CD8-positive, alpha-beta memory T cell (primary cell): Measurements from ENCODE around the gene MAEA. TPM values are rescaled to one million over a fixed set of nuclear protein-coding genes. Genes with fewer than 3 reads are reported as not detected.

Source experiments
- CTCF ChIA-PET: fragments of 350-600 bp; sonication (Branson Sonifier 250); formaldehyde crosslinking; loops from one replicate; lab custom pipeline; 2021; ENCODE audit warnings: antibody characterized with exemption; lab: Charles Lee
- POLR2A ChIA-PET: fragments of 350-600 bp; sonication (Branson Sonifier 250); formaldehyde crosslinking; loops from one replicate; lab custom pipeline; 2021; ENCODE audit warnings: antibody characterized with exemption; lab: Charles Lee
- DNase-seq, 5 donors: peaks; one replicate each; pipeline versions ENCODE4 v3.0.0 to v3.0.0-alpha.2; 2020 to 2022; ENCODE audit warnings: mixed read lengths in 1 of 5
- H3K27ac ChIP-seq: one replicate; pipeline ENCODE4 v1.7.0; 2013; ENCODE audit warnings: low read depth, mild to moderate bottlenecking, low read length, moderate library complexity
- H3K27me3 ChIP-seq: 2 replicates; pipeline ENCODE4 v1.7.0; 2013; ENCODE audit warnings: low read length, mild to moderate bottlenecking; ENCODE audit not compliant: insufficient read depth, poor library complexity, severe bottlenecking
- H3K36me3 ChIP-seq: 2 replicates; pipeline ENCODE4 v1.7.0; 2013; ENCODE audit warnings: mild to moderate bottlenecking, low read length, moderate library complexity; ENCODE audit not compliant: insufficient read depth
- H3K4me1 ChIP-seq: 2 replicates; pipeline ENCODE4 v1.7.0; 2013; ENCODE audit warnings: mild to moderate bottlenecking, low read length, moderate library complexity; ENCODE audit not compliant: insufficient read depth
- H3K4me3 ChIP-seq: 2 replicates; pipeline ENCODE4 v1.7.0; 2013; ENCODE audit warnings: mild to moderate bottlenecking, low read length
- H3K9me3 ChIP-seq: 2 replicates; pipeline ENCODE4 v1.7.0; 2013; ENCODE audit warnings: mild to moderate bottlenecking, low read length
- H3K27ac Mint-ChIP-seq, 8 donors: one replicate each; pipeline ENCODE4 v1.8.0; 2020 to 2021; ENCODE audit warnings: mixed read lengths in 8 of 8, mild to moderate bottlenecking in 6 of 8, inconsistent platforms in 3 of 8, moderate library complexity in 3 of 8
- H3K27me3 Mint-ChIP-seq, 2 donors: one replicate each; pipeline ENCODE4 v1.8.0; 2020 to 2021; ENCODE audit warnings: mixed read lengths in 2 of 2, mild to moderate bottlenecking in 1 of 2, moderate library complexity in 1 of 2
- H3K36me3 Mint-ChIP-seq, 3 donors: one replicate each; pipeline ENCODE4 v1.8.0; 2020 to 2021; ENCODE audit warnings: mixed read lengths in 3 of 3, inconsistent platforms in 1 of 3, mild to moderate bottlenecking in 1 of 3
- H3K4me1 Mint-ChIP-seq, 3 donors: one replicate each; pipeline ENCODE4 v1.8.0; 2020 to 2021; ENCODE audit warnings: mixed read lengths in 3 of 3, inconsistent platforms in 1 of 3, mild to moderate bottlenecking in 1 of 3
- H3K4me3 Mint-ChIP-seq, 7 donors: one replicate each; pipeline ENCODE4 v1.8.0; 2020 to 2021; ENCODE audit warnings: mixed read lengths in 7 of 7, mild to moderate bottlenecking in 6 of 7, moderate library complexity in 4 of 7, inconsistent platforms in 2 of 7
- H3K9me3 Mint-ChIP-seq, 5 donors: one replicate each; pipeline ENCODE4 v1.8.0; 2020 to 2022; ENCODE audit warnings: mixed read lengths in 5 of 5, mild to moderate bottlenecking in 3 of 5, moderate library complexity in 2 of 5, inconsistent platforms in 1 of 5
- polyA plus RNA-seq: library from polyadenylated mRNA; unstranded; fragments of 300-500 nt; fragmentation: Illumina TruSeq; gene quantifications from one replicate; pipeline ENCODE4 v1.2.3, GENCODE V29; 2021
- total RNA-seq, 2 experiments: library from RNA; stranded (reverse); gene quantifications; one replicate each; pipeline ENCODE4 v1.2.3, GENCODE V29; 2021

MAEA gene
- total and polyA plus RNA-seq, 3 experiments from 2014 or later: 59.4 to 75.3 (median 63.8) TPM

DNA sequence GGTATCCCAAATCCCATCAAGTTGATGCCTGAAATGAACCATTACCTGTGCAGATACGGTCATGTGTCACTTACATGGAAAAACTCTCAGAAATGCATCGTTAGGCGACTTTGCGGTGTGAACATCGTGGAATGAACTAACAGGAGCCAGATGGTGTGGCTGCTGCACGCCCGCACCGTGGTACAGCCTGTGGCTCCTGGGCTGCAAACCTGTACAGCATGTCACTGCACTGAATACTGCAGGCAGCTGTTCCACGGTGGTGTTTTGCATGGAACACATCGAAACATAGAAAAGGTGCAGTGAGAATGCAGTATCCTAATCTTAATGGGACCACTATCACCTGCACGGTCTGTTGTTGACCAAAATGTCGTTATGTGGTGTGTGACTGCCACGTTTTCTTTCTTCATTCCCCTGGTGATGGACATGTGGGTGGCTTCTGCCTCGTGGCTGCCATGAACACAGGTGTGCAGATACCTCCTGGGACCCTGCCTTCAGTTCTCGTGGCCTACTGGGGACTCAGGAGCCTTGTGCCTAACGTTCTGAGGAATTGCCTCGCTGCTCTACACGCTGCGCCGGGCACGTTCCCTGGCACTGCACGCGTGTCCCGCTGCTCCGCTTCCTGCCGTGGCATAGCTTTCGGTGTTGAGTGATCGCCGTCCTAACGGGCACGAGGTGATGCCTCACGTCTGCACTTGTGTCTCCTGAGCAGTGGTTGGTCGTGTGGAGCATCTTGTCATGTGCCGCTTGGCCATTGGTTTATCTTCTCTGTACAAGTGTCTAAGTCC is 18.5 kb downstream of the MAEA start:
- Histone ChIP-seq H3K27ac (no peak overlapping the region), H3K4me1 (peaks cover 55% of the 10 kb centered on the region), H3K36me3 (peaks cover 7% of the 10 kb centered on the region), H3K4me3 (no peak overlapping the region), H3K9me3 (no peaks in the 10 kb centered on the region), H3K27me3 (no peaks in the 10 kb centered on the region)
- CTCF ChIA-PET: interaction anchor here (1.0 to 1.1 kb wide), 3 partner anchors 38 to 321 kb away, joined by 3 to 5 read pairs (median 3); partner anchors contain the start of gene UVSSA
- no peaks in the 10 kb centered on the region for H3K27me3 Mint-ChIP-seq
- H3K4me1 Mint-ChIP-seq: peaks cover 51 to 77% (median 63%) of the 10 kb centered on the region in 3 donors
- H3K4me3 Mint-ChIP-seq: peak overlapping the region in 3 of 7 donors; percentile 33 to 84 (median 82)
- H3K9me3 Mint-ChIP-seq: no peaks in the 10 kb centered on the region
- peak in 1 of 5 donors; percentile 39 for DNase-seq
- POLR2A ChIA-PET: interaction anchor here (3.0 kb wide), 1 partner anchor 18 kb away, joined by 11 read pairs; the partner anchor contains the start of gene MAEA
- H3K27ac Mint-ChIP-seq: peak overlapping the region in 6 of 8 donors; percentile 38 to 95 (median 89)
- H3K36me3 Mint-ChIP-seq: peaks cover 0 to 43% (median 3%) of the 10 kb centered on the region in 3 donors

DNA sequence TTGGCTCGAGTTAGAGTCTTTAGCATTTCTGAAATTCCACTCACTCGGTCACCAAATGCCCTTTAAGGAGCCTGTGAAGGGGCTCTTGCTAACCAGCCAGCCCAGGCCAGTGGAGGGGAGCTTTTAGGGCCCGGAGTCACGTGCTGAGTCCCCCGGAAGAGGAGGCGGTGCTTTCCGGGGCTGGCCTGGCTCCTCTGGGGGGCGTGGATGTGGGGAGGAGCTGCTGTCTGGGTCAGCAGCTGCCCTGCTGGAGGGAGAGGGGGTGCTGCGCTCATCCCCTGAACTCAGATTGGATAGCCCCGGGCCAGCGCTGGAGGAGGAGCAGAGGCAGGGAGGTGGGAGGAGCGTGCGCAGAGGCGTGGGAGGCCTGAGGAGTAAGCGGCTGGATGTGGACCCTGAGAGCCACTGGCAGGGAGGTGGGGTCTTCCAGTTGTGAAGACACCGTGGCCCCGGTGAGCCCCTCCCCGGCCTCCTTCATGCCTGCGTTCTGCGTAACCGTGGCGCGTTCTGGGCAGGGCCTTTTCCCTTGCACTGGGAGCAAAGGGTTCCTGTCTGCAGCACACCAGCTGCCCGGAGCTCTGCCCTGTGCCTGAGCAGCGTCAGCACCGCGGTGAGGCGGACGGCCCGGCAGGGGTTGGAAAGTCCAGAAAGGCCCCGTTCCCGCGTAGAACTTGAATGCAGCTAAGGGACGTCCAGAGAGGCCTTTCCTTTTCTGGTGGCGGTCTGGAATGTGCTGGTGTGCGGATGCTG is 19.7 kb downstream of the MAEA start:
- H3K4me3 Mint-ChIP-seq: peak overlapping the region; percentile 78 to 88 (median 80)
- no peaks in the 10 kb centered on the region for H3K9me3 Mint-ChIP-seq
- POLR2A ChIA-PET: interaction anchor here (1.1 to 3.0 kb wide), 2 partner anchors 20 to 37 kb away, joined by 3 to 11 read pairs; partner anchors contain the start of genes MAEA and UVSSA
- Histone ChIP-seq H3K27ac (no peak overlapping the region), H3K9me3 (no peaks in the 10 kb centered on the region), H3K4me1 (peaks cover 55% of the 10 kb centered on the region), H3K27me3 (no peaks in the 10 kb centered on the region), H3K4me3 (peak overlapping the region; percentile 11), H3K36me3 (peaks cover 16% of the 10 kb centered on the region)
- H3K36me3 Mint-ChIP-seq: peaks cover 3 to 48% (median 5%) of the 10 kb centered on the region in 3 donors
- H3K4me1 Mint-ChIP-seq: peaks cover 54 to 77% (median 63%) of the 10 kb centered on the region in 3 donors
- no peaks in the 10 kb centered on the region for H3K27me3 Mint-ChIP-seq
- CTCF ChIA-PET: interaction anchor here (1.0 to 3.1 kb wide), 6 partner anchors 9 to 43 kb away, joined by 3 to 7 read pairs (median 4); partner anchors contain the start of genes MAEA and UVSSA
- peak overlapping the region; percentile 56 to 95 (median 89) for H3K27ac Mint-ChIP-seq
- DNase-seq: peak; percentile 45 to 76 (median 58)

DNA sequence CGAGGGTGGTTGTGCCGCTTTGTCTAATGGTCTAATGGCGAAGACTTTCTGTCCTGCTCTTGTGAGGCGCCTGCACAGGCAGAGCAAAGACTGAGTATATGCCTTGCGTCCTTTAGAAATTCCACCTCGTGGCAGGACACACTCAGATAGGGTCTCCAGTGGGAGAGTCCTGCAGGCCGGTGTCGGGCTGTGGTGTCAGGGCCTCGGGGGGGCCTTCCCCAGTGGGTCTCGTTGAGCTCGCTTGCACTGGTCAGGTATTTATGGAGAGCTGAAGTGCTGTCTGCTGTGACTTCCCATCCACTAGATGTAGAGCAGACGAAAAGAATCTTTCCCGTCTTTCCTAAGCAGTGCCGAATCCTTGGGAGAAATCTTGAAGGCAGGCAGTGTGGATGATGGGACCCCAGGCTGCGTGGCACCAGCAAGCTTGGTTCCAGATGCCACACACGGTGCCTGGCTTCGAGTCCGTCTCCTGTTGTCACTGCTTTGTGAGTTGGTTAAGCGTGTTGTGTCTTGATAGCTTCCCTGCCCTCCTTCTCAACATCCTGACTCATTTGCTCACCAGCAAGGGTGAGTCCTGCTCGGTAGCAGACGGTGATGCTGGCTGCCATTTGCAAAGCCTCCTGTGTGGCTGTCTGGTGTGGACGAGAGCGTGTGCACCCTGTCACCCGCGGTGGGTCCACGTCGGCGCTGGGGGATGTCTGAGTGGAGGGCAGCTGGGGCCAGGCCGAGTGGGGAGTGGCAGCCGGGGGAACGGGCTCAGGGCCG is 20.5 kb downstream of the MAEA start:
- Mint-ChIP-seq H3K4me1 (peaks cover 52 to 72% (median 57%) of the 10 kb centered on the region in 3 donors), H3K4me3 (peak overlapping the region; percentile 78 to 84 (median 80)), H3K36me3 (peaks cover 4 to 52% (median 7%) of the 10 kb centered on the region in 3 donors), H3K9me3 (no peaks in the 10 kb centered on the region), H3K27ac (peak overlapping the region; percentile 33 to 95 (median 80)), H3K27me3 (no peaks in the 10 kb centered on the region)
- Histone ChIP-seq H3K4me1 (peaks cover 54% of the 10 kb centered on the region), H3K36me3 (peaks cover 23% of the 10 kb centered on the region), H3K27ac (no peak overlapping the region), H3K27me3 (no peaks in the 10 kb centered on the region), H3K9me3 (no peaks in the 10 kb centered on the region), H3K4me3 (peak overlapping the region; percentile 11)
- ChIA-PET POLR2A (interaction anchor here (3.0 kb wide), 1 partner anchor 20 kb away, joined by 11 read pairs; the partner anchor contains the start of gene MAEA), CTCF (interaction anchor here (0.7 to 3.1 kb wide), 5 partner anchors 9 to 42 kb away, joined by 3 to 7 read pairs (median 4); partner anchors contain the start of genes MAEA and UVSSA)
- DNase-seq: peak in 1 of 5 donors; percentile 47

DNA sequence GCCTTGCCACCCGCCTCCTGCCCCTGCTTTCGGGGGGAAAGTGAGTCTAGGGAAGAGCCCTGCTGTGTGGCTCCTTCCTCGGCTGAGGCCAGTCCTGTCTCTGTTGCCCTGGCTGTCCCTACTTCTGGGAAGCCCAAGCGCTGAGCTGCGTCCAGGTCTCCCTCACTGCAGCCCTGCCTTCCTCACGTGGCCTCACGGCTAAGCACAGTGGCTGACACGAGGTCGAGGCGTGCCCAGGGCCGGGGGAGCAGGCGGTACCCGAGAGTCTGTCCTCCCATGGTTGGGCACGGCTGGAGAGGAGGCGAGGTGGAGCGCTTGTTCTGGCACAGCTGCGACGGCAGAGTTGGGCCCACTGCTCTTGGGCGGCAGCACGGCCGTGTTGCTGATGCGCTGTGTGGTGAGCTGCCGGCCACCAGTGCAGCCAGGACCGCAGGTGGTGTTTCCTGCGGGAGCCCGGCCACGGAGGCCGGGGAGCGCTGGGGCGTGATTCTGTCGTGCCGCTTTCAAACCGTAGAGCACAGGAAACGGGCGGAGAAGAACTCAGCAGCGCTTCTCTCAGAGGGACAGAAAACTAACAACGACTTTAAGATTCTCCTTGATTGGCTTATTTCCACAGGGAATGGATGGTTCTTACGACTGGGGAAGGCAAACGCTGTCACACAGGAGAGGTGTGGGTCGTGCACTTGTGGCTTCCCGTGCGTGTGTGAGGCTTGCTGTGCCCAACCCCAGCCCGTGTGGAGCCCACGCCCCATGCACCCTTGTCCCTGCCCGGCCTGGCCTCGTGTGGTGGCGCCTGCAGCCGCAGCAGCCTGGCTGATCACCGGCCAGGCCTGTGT is 21.3 kb downstream of the MAEA start:
- Mint-ChIP-seq H3K27ac (peak overlapping the region; percentile 64 to 95 (median 87)), H3K36me3 (peaks cover 4 to 50% (median 7%) of the 10 kb centered on the region in 3 donors), H3K27me3 (no peaks in the 10 kb centered on the region), H3K4me1 (peaks cover 46 to 69% (median 51%) of the 10 kb centered on the region in 3 donors), H3K4me3 (peak overlapping the region; percentile 59 to 84 (median 70)), H3K9me3 (no peaks in the 10 kb centered on the region)
- H3K4me3 ChIP-seq: no peak overlapping the region
- POLR2A ChIA-PET: interaction anchor here (3.0 kb wide), 1 partner anchor 21 kb away, joined by 11 read pairs; the partner anchor contains the start of gene MAEA
- H3K27ac ChIP-seq: no peak overlapping the region
- CTCF ChIA-PET: interaction anchor here (0.7 to 3.1 kb wide), 3 partner anchors 35 to 43 kb away, joined by 3 to 7 read pairs (median 4); partner anchors contain the start of gene UVSSA
- no peaks in the 10 kb centered on the region for H3K9me3 ChIP-seq
- H3K27me3 ChIP-seq: no peaks in the 10 kb centered on the region
- H3K4me1 ChIP-seq: peaks cover 47% of the 10 kb centered on the region
- DNase-seq: peak in 2 of 5 donors; percentile 11 to 50
- peaks cover 23% of the 10 kb centered on the region for H3K36me3 ChIP-seq

DNA sequence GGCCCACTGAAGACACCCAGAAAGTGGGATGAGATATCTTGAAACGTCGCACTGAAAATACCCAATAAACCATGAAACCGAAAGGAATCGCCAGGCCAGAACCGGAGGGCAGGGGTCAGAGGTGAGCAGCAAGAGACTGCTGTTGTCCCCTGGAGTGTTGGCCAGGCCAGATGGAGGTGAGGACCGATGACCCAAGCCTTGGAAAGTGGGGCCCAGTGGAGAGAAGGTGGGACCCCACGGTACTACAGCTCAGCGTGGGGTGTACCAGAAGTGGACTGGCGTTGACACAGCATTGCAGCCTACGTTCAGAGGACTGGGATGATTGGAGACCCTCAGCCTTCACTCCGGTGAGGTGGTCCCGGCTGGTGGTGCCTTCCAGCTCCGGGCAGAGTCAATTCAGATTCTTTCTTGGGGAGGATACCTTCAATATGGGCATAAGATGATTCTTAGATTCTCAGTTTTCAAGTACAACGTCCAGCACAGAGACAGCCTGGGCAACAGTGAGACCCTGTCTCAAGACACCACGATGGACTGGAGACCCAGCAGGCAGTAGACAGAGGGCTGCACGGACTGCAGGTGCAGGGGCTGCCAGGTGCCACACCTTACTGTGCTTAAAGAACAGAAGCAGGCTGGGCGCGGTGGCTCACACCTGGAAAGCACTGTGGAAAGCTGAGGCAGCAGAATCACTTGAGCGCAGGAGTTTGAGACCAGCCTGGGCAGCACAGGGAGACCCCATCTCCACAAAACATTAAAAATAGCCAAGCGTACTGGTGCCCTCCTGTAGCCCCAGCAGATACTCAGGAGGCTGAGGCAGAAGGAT is 23.3 kb downstream of the MAEA start:
- CTCF ChIA-PET: interaction anchor here (1.2 to 3.1 kb wide), 2 partner anchors 33 to 38 kb away, joined by 3 to 7 read pairs; partner anchors contain the start of gene UVSSA

DNA sequence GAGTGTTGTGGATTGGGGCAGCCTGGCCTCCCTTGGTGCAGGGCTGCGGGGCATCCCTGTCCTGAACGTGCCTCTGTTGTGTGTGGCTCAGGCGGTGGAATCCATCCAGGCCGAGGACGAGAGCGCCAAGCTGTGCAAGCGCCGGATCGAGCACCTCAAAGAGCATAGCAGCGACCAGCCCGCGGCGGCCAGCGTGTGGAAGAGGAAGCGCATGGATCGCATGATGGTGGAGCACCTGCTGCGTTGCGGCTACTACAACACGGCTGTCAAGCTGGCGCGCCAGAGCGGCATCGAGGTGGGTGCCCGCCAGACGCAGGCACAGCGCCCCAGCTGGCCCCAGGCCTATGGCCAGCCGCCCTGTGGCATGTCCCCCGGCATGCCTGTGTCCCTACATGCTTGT is 25.6 kb downstream of the MAEA start:
- Mint-ChIP-seq H3K27ac (no peak overlapping the region), H3K9me3 (no peaks in the 10 kb centered on the region), H3K4me3 (no peak overlapping the region), H3K4me1 (peaks cover 13 to 35% (median 19%) of the 10 kb centered on the region in 3 donors), H3K36me3 (peaks cover 4 to 74% (median 5%) of the 10 kb centered on the region in 3 donors), H3K27me3 (no peaks in the 10 kb centered on the region)
- no peaks in the 10 kb centered on the region for H3K27me3 ChIP-seq
- peaks cover 26% of the 10 kb centered on the region for H3K4me1 ChIP-seq
- H3K9me3 ChIP-seq: no peaks in the 10 kb centered on the region
- POLR2A ChIA-PET: no interaction called here
- peaks cover 36% of the 10 kb centered on the region for H3K36me3 ChIP-seq
- H3K27ac ChIP-seq: no peak overlapping the region
- no peak overlapping the region for H3K4me3 ChIP-seq
- CTCF ChIA-PET: no interaction called here
- peak in 1 of 5 donors; percentile 14 for DNase-seq

More for the DNA sequence above, 23.3 kb downstream of the MAEA start:
- POLR2A ChIA-PET: no interaction called here
- Mint-ChIP-seq H3K27me3 (no peaks in the 10 kb centered on the region), H3K4me1 (peaks cover 33 to 52% (median 34%) of the 10 kb centered on the region in 3 donors), H3K36me3 (peaks cover 4 to 59% (median 5%) of the 10 kb centered on the region in 3 donors), H3K27ac (peak overlapping the region in 5 of 8 donors; percentile 30 to 90 (median 64)), H3K9me3 (no peaks in the 10 kb centered on the region), H3K4me3 (peak overlapping the region in 1 of 7 donors; percentile 51)
- no peak overlapping the region for H3K4me3 ChIP-seq
- H3K4me1 ChIP-seq: peaks cover 47% of the 10 kb centered on the region
- H3K9me3 ChIP-seq: no peaks in the 10 kb centered on the region
- no peak overlapping the region for H3K27ac ChIP-seq
- H3K36me3 ChIP-seq: peaks cover 29% of the 10 kb centered on the region
- DNase-seq: peak in 1 of 5 donors; percentile 3
- H3K27me3 ChIP-seq: no peaks in the 10 kb centered on the region
